Upper lobe of right lung (tissue), 1 donor: ENCODE results near the gene TMEM178B. TPM values are rescaled to one million over a fixed set of nuclear protein-coding genes. Genes with fewer than 3 reads are reported as not detected.

Source experiments
- ATAC-seq: fragments of 200-7000 bp; cut with Tn5 transposase; one replicate; pipeline ENCODE4 v1.9.1; 2020; ENCODE audit warnings: mild to moderate bottlenecking, moderate library complexity
- DNase-seq: peaks from one replicate; pipeline ENCODE4 v3.0.0-alpha.2; 2020
- H3K27ac ChIP-seq: fragments of 200-600 bp; one replicate; pipeline ENCODE4 v1.8.0; 2022
- H3K27me3 ChIP-seq: fragments of 200-600 bp; one replicate; pipeline ENCODE4 v1.8.0; 2022; ENCODE audit warnings: mild to moderate bottlenecking
- H3K36me3 ChIP-seq: fragments of 200-600 bp; one replicate; pipeline ENCODE4 v1.8.0; 2022
- H3K4me1 ChIP-seq: fragments of 200-600 bp; one replicate; pipeline ENCODE4 v1.8.0; 2022
- H3K4me3 ChIP-seq: fragments of 200-600 bp; one replicate; pipeline ENCODE4 v1.8.0; 2022; ENCODE audit warnings: mild to moderate bottlenecking
- H3K9me3 ChIP-seq: fragments of 200-600 bp; one replicate; pipeline ENCODE4 v1.8.0; 2022
- intact Hi-C: fragments of 100-400 bp; cut with DNase I; formaldehyde crosslinking; loops from one replicate; pipeline ENCODE4 v1.11.0; 2022
- total RNA-seq: library from RNA; stranded (reverse); fragmentation: NEBNext Ultra II Directional; extraction: Animal tissue kit (Norgen Biotek cat#: 25700); gene quantifications from one replicate; pipeline ENCODE4 v1.2.1, GENCODE V29; 2021
- TF ChIP-seq, protein P1 (sequence below): fragments of 200-600 bp; IDR thresholded peaks from one replicate; pipeline ENCODE4 v1.8.0; 2022; ENCODE audit warnings: antibody characterized with exemption
- donor health status: DM: no; HTN: yes; CAD: no; lungs with severe emphysema.

Gene TMEM178B
- total RNA-seq, 1 donor from 2014 or later = 1.4 TPM

DNA sequence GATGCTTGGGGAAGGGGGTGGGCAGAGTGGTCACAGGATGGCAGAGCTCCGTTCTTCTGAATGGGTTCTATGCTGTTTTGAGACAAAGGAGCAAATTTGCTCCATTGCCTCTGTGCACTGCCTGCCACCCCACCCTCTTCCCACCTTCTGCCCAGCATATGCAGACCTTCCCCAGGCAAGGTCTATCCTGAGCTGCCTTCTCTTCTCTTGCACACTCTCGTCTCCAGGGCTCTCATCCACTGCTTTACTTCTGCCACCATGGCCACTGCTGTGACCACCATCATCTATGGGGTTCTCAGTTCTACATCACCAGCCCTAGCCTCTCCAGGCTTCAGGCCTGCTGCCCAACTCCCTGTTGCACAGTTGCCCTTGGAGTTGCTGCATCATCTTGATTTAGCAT is 230.4 kb downstream of the TMEM178B start:
- Histone ChIP-seq H3K27me3 (no peaks in the 10 kb centered on the region), H3K4me3 (no peak overlapping the region)
- intact Hi-C loops = no loop called here

DNA sequence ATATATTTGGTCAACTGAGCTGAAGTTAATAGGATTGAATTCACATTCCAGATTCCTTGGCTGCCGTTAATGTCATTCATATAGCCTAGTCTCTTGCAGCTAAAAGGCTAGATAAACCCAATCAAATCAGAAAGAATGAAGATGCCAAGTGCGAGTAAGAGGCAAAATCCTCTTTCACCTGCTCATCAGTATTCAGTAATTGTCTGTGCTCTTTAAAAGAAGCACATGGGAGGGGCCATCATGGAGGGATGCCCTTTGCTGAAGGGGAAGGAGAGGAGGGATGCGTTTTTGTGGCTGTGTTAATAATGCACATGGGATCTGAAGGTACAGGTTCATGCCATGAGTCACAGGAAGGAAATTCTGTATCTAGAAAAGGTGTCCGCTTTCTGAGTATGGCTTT is 232.2 kb downstream of the TMEM178B start:
- ATAC-seq (no peak), DNase-seq (no peak)
- TF ChIP-seq, protein P1, sequence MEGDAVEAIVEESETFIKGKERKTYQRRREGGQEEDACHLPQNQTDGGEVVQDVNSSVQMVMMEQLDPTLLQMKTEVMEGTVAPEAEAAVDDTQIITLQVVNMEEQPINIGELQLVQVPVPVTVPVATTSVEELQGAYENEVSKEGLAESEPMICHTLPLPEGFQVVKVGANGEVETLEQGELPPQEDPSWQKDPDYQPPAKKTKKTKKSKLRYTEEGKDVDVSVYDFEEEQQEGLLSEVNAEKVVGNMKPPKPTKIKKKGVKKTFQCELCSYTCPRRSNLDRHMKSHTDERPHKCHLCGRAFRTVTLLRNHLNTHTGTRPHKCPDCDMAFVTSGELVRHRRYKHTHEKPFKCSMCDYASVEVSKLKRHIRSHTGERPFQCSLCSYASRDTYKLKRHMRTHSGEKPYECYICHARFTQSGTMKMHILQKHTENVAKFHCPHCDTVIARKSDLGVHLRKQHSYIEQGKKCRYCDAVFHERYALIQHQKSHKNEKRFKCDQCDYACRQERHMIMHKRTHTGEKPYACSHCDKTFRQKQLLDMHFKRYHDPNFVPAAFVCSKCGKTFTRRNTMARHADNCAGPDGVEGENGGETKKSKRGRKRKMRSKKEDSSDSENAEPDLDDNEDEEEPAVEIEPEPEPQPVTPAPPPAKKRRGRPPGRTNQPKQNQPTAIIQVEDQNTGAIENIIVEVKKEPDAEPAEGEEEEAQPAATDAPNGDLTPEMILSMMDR = no peak
- Histone ChIP-seq H3K36me3 (no peaks in the 10 kb centered on the region), H3K9me3 (no peaks in the 10 kb centered on the region), H3K4me1 (no peaks in the 10 kb centered on the region), H3K27me3 (no peaks in the 10 kb centered on the region), H3K4me3 (no peak overlapping the region), H3K27ac (no peak overlapping the region)
- intact Hi-C loops = no loop called here

More for the DNA sequence above, 230.4 kb downstream of the TMEM178B start:
- Histone ChIP-seq H3K27ac (no peak overlapping the region), H3K36me3 (no peaks in the 10 kb centered on the region), H3K9me3 (no peaks in the 10 kb centered on the region), H3K4me1 (no peaks in the 10 kb centered on the region)
- TF ChIP-seq, protein P1 = no peak
- DNase-seq (no peak), ATAC-seq (no peak)

DNA sequence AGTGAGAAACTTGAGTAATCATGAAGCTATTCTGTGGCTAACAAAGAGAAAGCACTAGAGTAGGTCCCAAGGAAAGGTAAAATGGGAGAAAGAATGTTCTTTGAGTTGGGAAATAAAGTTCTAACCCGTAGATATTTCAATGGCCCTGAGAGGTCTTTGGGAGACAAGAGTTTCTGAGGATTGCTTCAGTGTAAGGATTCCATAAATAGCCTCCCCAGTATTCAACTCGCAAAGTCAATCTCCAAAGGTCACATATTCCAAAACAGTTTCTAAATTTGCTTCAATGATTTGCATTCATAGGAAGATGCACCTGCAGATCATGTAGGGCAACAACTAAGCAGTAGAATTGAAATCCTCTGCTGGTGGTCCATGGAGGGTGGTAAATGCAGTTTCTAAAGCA is 238.5 kb downstream of the TMEM178B start:
- TF ChIP-seq, protein P1 = no peak
- ATAC-seq = no peak
- H3K27ac ChIP-seq = no peak overlapping the region

DNA sequence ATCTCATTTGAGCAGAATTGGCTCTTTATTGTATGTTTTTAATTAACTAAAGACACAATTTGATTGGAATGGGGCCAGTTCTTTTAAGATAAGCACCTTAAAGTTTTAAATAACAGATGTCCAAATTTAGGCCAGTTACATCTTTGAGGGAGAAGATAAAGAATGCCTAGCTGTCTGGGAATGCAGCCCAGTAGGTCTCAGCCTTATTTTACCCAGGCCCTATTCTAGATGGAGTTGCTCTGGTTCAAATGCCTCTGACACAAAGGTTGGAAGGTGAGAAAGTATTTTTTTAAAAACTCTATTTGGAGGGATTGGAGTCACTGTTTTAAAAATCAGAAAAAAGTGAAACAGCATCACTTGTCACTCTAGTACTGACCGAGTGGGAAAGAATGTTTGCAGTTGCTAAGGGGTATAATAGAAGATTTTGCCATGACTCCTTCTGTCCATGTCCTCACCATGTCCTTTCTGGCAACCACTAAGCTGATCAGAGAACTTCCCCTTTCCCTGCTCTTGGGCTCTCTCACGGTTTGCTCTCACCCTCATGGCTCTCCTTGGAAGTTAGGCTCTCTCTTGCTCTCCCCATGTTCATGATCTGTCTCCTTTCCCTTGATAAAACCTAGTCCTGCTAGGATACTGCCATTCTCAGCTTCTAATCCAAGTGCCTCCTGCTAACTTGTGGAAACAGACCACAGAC is 239.1 kb downstream of the TMEM178B start:
- Histone ChIP-seq H3K36me3 (no peaks in the 10 kb centered on the region), H3K27me3 (no peaks in the 10 kb centered on the region), H3K9me3 (no peaks in the 10 kb centered on the region), H3K4me1 (no peaks in the 10 kb centered on the region), H3K27ac (no peak overlapping the region), H3K4me3 (no peak overlapping the region)
- intact Hi-C loops = no loop called here
- TF ChIP-seq, protein P1 = no peak
- DNase-seq (no peak), ATAC-seq (no peak)

More for the DNA sequence above, 238.5 kb downstream of the TMEM178B start:
- Histone ChIP-seq H3K4me3 (no peak overlapping the region), H3K9me3 (no peaks in the 10 kb centered on the region), H3K36me3 (no peaks in the 10 kb centered on the region), H3K4me1 (no peaks in the 10 kb centered on the region), H3K27me3 (no peaks in the 10 kb centered on the region)
- intact Hi-C loops = no loop called here
- DNase-seq = no peak

DNA sequence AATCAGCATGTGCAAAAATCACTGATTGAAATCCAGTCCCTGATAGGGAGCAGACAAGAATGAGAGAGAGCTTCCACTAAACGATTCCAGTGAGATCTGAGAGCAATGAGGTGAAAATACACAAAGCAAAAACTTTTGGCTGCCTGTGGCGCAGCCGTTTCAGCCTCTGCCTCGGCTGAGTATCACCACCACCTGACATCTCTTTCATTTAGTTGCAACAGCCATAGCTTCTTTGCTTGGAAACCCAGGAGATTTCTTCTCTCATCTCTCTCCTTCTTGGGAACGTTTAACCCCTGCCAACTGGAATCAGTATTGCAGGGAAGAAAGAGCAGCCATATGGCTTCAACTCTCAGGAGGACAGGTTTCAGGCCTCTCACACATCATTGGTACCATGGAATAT is 240.0 kb downstream of the TMEM178B start:
- TF ChIP-seq, protein P1 = no peak
- no peak for DNase-seq
- no peaks in the 10 kb centered on the region for H3K9me3 ChIP-seq
- H3K27ac ChIP-seq = no peak overlapping the region
- intact Hi-C loops = no loop called here
- no peaks in the 10 kb centered on the region for H3K27me3 ChIP-seq
- ATAC-seq = no peak
- no peaks in the 10 kb centered on the region for H3K4me1 ChIP-seq
- H3K4me3 ChIP-seq = no peak overlapping the region
- no peaks in the 10 kb centered on the region for H3K36me3 ChIP-seq
